Immature natural killer cell (primary cell): ENCODE measurements around the gene SSMEM1. TPM values are rescaled to one million over a fixed set of nuclear protein-coding genes. Genes with fewer than 3 reads are reported as not detected.
"Not testable (repeated sequence)": the region's sequence is repeated elsewhere in the genome, so short reads cannot be mapped to it uniquely, and the experiment has no call there.

ENCODE experiments used
- DNase-seq, 3 donors: peaks; one replicate each; pipeline ENCODE4 v3.0.0; 2022; ENCODE audit warnings: mixed read lengths in 1 of 3
- H3K27ac Mint-ChIP-seq, 6 donors: one replicate each; pipeline ENCODE4 v1.8.0; 2020; ENCODE audit warnings: mixed read lengths in 6 of 6, mild to moderate bottlenecking in 5 of 6, inconsistent platforms in 4 of 6, moderate library complexity in 3 of 6
- H3K27me3 Mint-ChIP-seq, 3 donors: one replicate each; pipeline ENCODE4 v1.8.0; 2020 to 2021; ENCODE audit warnings: low read depth in 3 of 3, mild to moderate bottlenecking in 3 of 3, mixed read lengths in 3 of 3, moderate library complexity in 3 of 3, inconsistent platforms in 1 of 3
- H3K36me3 Mint-ChIP-seq, 3 donors: one replicate each; pipeline ENCODE4 v1.8.0; 2020; ENCODE audit warnings: mixed read lengths in 3 of 3, inconsistent platforms in 2 of 3, mild to moderate bottlenecking in 2 of 3
- H3K4me1 Mint-ChIP-seq, 2 donors: one replicate each; pipeline ENCODE4 v1.8.0; 2020; ENCODE audit warnings: inconsistent platforms in 2 of 2, mild to moderate bottlenecking in 2 of 2, mixed read lengths in 2 of 2, moderate library complexity in 1 of 2
- H3K4me3 Mint-ChIP-seq, 5 donors: one replicate each; pipeline ENCODE4 v1.8.0; 2020; ENCODE audit warnings: mild to moderate bottlenecking in 5 of 5, mixed read lengths in 5 of 5, inconsistent platforms in 3 of 5, moderate library complexity in 3 of 5
- H3K9me3 Mint-ChIP-seq, 6 donors: one replicate each; pipeline ENCODE4 v1.8.0; 2020; ENCODE audit warnings: mild to moderate bottlenecking in 6 of 6, mixed read lengths in 6 of 6, inconsistent platforms in 4 of 6, moderate library complexity in 3 of 6
- polyA plus RNA-seq, 3 donors: library from polyadenylated mRNA; unstranded; fragments of 300-500 nt; fragmentation: Illumina TruSeq; gene quantifications; one replicate each; pipeline ENCODE4 v1.2.3, GENCODE V29; 2021

SSMEM1 gene
- polyA plus RNA-seq, 3 donors from 2014 or later = not detected

DNA sequence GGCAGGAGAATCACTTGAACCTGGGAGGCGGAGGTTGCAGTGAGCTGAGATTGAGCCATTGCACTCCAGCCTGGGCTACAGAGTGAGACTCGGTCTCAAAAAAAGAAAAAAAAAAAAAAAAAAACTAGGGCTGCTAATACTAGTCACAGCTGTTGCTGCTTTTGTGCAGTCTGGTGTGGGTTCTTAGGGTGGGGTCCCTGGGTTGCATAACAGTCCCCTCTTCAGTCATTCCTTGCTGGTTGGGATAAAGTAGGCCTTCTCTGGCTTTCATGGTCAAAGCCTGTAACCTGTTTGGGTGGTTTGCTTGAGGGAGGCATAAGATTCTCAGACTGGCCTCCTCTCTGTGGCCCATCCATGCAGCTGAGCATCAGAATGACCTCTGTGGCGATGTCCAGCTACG, 14.1 kb downstream of the SSMEM1 start:
- DNase-seq = no peak
- no peaks in the 10 kb centered on the region for H3K4me1 Mint-ChIP-seq
- no peaks in the 10 kb centered on the region for H3K36me3 Mint-ChIP-seq
- H3K27me3 Mint-ChIP-seq = peaks cover 2 to 5% (median 2%) of the 10 kb centered on the region in 3 donors
- H3K9me3 Mint-ChIP-seq = no peaks in the 10 kb centered on the region
- no peak overlapping the region for H3K4me3 Mint-ChIP-seq
- no peak overlapping the region for H3K27ac Mint-ChIP-seq

DNA sequence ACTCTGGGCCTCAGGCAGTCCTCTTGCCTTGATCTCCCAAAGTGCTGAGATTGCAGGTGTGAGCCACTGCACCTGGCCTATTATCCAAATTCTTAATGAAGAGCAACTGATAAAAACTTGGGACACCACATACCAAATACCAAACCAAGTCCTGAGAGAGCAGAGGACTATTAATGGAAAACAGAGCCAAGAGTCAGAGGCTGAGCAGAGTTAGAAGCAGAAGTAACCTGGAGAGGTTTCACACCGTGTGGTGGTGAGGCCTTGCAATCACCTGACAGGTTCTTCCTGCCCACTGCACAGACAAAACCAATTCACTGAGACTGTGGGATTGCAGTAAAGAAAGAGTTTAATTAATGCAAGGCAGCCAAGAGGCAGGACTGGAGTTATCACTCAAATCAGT, 16.0 kb downstream of the SSMEM1 start:
- no peak overlapping the region for H3K4me3 Mint-ChIP-seq
- H3K27ac Mint-ChIP-seq = peak overlapping the region in 1 of 6 donors; percentile 69
- H3K27me3 Mint-ChIP-seq = peaks cover 0 to 5% (median 2%) of the 10 kb centered on the region in 3 donors
- H3K36me3 Mint-ChIP-seq = no peaks in the 10 kb centered on the region
- H3K9me3 Mint-ChIP-seq = no peaks in the 10 kb centered on the region
- DNase-seq = no peak
- H3K4me1 Mint-ChIP-seq = no peaks in the 10 kb centered on the region

GRCh38 chr7:130224210-130224609, 16.6 kb downstream of the SSMEM1 start:
- no peak for DNase-seq
- Mint-ChIP-seq H3K4me1 (no peaks in the 10 kb centered on the region), H3K9me3 (no peaks in the 10 kb centered on the region), H3K36me3 (no peaks in the 10 kb centered on the region), H3K27me3 (peaks cover 0 to 5% (median 2%) of the 10 kb centered on the region in 3 donors), H3K27ac (peak overlapping the region in 1 of 6 donors; percentile 69), H3K4me3 (no peak overlapping the region)

- H3K4me1 Mint-ChIP-seq, DNase-seq, H3K27ac Mint-ChIP-seq, H3K27me3 Mint-ChIP-seq, H3K9me3 Mint-ChIP-seq, H3K36me3 Mint-ChIP-seq, H3K4me3 Mint-ChIP-seq: not testable (repeated sequence)
Measured at GRCh38 chr7:130224923-130225322, 17.3 kb downstream of the SSMEM1 start.

GRCh38 chr7:130226333-130226732, 18.7 kb downstream of the SSMEM1 start:
- no peak for DNase-seq
- peaks cover 0 to 5% (median 4%) of the 10 kb centered on the region in 3 donors for H3K27me3 Mint-ChIP-seq
- no peak overlapping the region for H3K4me3 Mint-ChIP-seq
- H3K4me1 Mint-ChIP-seq = no peaks in the 10 kb centered on the region
- H3K27ac Mint-ChIP-seq = no peak overlapping the region
- no peaks in the 10 kb centered on the region for H3K36me3 Mint-ChIP-seq
- H3K9me3 Mint-ChIP-seq = no peaks in the 10 kb centered on the region

- Mint-ChIP-seq H3K36me3 (no peaks in the 10 kb centered on the region), H3K27me3 (peaks cover 1 to 5% (median 4%) of the 10 kb centered on the region in 3 donors), H3K27ac (no peak overlapping the region), H3K9me3 (no peaks in the 10 kb centered on the region), H3K4me3 (no peak overlapping the region), H3K4me1 (no peaks in the 10 kb centered on the region)
- DNase-seq = no peak
Measured at GRCh38 chr7:130227883-130228575, 20.4 kb downstream of the SSMEM1 start.

GRCh38 chr7:130228840-130229502, 21.3 kb downstream of the SSMEM1 start:
- Mint-ChIP-seq H3K9me3 (no peaks in the 10 kb centered on the region), H3K27me3 (peaks cover 1 to 4% (median 1%) of the 10 kb centered on the region in 3 donors), H3K36me3 (no peaks in the 10 kb centered on the region), H3K4me1 (no peaks in the 10 kb centered on the region), H3K27ac (no peak overlapping the region), H3K4me3 (no peak overlapping the region)
- DNase-seq = no peak

GRCh38 chr7:130229981-130230380, 22.3 kb downstream of the SSMEM1 start:
- not testable (repeated sequence) for H3K9me3 Mint-ChIP-seq, DNase-seq, H3K4me3 Mint-ChIP-seq, H3K4me1 Mint-ChIP-seq, H3K27me3 Mint-ChIP-seq, H3K27ac Mint-ChIP-seq, H3K36me3 Mint-ChIP-seq

- H3K4me3 Mint-ChIP-seq = no peak overlapping the region
- no peaks in the 10 kb centered on the region for H3K4me1 Mint-ChIP-seq
- no peak overlapping the region for H3K27ac Mint-ChIP-seq
- H3K9me3 Mint-ChIP-seq = no peaks in the 10 kb centered on the region
- H3K36me3 Mint-ChIP-seq = no peaks in the 10 kb centered on the region
- H3K27me3 Mint-ChIP-seq = peaks cover 2 to 3% (median 2%) of the 10 kb centered on the region in 3 donors
- no peak for DNase-seq
Measured at GRCh38 chr7:130231792-130232191, 24.1 kb downstream of the SSMEM1 start.

GRCh38 chr7:130232209-130232608, 24.5 kb downstream of the SSMEM1 start:
- peaks cover 2 to 3% (median 2%) of the 10 kb centered on the region in 3 donors for H3K27me3 Mint-ChIP-seq
- no peak overlapping the region for H3K4me3 Mint-ChIP-seq
- no peaks in the 10 kb centered on the region for H3K36me3 Mint-ChIP-seq

DNA sequence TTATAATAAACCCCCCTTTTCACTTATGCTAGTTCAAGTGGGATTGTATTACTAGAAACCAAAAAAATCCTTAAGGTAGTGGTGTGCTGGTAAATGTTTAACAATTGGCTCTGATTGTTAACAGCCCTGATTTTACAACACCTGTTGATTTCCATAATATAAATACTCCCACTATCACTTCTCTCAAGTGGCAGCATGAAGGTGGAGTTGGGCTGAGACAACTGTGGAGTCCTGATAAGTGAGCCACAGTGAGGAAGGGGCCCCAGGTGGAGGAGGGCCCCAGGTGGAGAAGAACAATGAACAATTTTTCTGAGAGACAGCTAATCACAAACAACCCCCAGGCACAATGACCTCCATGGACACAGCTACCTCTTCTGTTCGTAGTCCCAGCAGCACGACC, 26.4 kb downstream of the SSMEM1 start:
- no peak overlapping the region for H3K27ac Mint-ChIP-seq
- no peaks in the 10 kb centered on the region for H3K4me1 Mint-ChIP-seq
- H3K36me3 Mint-ChIP-seq = no peaks in the 10 kb centered on the region
- no peaks in the 10 kb centered on the region for H3K9me3 Mint-ChIP-seq
- peaks cover 2 to 3% (median 2%) of the 10 kb centered on the region in 3 donors for H3K27me3 Mint-ChIP-seq
- DNase-seq = no peak
- H3K4me3 Mint-ChIP-seq = no peak overlapping the region

More at GRCh38 chr7:130232209-130232608, 24.5 kb downstream of the SSMEM1 start:
- Mint-ChIP-seq H3K9me3 (no peaks in the 10 kb centered on the region), H3K4me1 (no peaks in the 10 kb centered on the region), H3K27ac (no peak overlapping the region)
- DNase-seq = no peak

GRCh38 chr7:130236361-130236760, 28.7 kb downstream of the SSMEM1 start:
- DNase-seq, H3K27ac Mint-ChIP-seq, H3K27me3 Mint-ChIP-seq, H3K4me3 Mint-ChIP-seq, H3K4me1 Mint-ChIP-seq, H3K9me3 Mint-ChIP-seq, H3K36me3 Mint-ChIP-seq: not testable (repeated sequence)

GRCh38 chr7:130240240-130240639, 32.6 kb downstream of the SSMEM1 start:
- no peaks in the 10 kb centered on the region for H3K36me3 Mint-ChIP-seq
- DNase-seq = no peak
- no peaks in the 10 kb centered on the region for H3K4me1 Mint-ChIP-seq
- no peak overlapping the region for H3K4me3 Mint-ChIP-seq
- peaks cover 3 to 6% (median 6%) of the 10 kb centered on the region in 3 donors for H3K27me3 Mint-ChIP-seq
- H3K27ac Mint-ChIP-seq = no peak overlapping the region
- H3K9me3 Mint-ChIP-seq = no peaks in the 10 kb centered on the region

- H3K36me3 Mint-ChIP-seq = no peaks in the 10 kb centered on the region
- H3K4me3 Mint-ChIP-seq = no peak overlapping the region
- peaks cover 4 to 11% (median 7%) of the 10 kb centered on the region in 3 donors for H3K27me3 Mint-ChIP-seq
- no peak overlapping the region for H3K27ac Mint-ChIP-seq
- H3K9me3 Mint-ChIP-seq = peaks cover 0 to 6% (median 0%) of the 10 kb centered on the region in 6 donors
- DNase-seq = peak; percentile 6 to 21 (median 7)
- no peaks in the 10 kb centered on the region for H3K4me1 Mint-ChIP-seq
Measured at GRCh38 chr7:130242198-130243014, 34.7 kb downstream of the SSMEM1 start.
